Germinal center (tissue), 1 donor: ENCODE results near the gene EXOC3.
A peak's percentile ranks its signal among the peaks of the same experiment; 100 is the strongest.
"Not testable (repeated sequence)": the region's sequence is repeated elsewhere in the genome, so short reads cannot be mapped to it uniquely, and the experiment has no call there.

Experiments used
- DNase-seq: peaks from one replicate; pipeline ENCODE4 v3.0.0; 2012; ENCODE audit warnings: mixed read lengths, low spot score

EXOC3 gene

DNA sequence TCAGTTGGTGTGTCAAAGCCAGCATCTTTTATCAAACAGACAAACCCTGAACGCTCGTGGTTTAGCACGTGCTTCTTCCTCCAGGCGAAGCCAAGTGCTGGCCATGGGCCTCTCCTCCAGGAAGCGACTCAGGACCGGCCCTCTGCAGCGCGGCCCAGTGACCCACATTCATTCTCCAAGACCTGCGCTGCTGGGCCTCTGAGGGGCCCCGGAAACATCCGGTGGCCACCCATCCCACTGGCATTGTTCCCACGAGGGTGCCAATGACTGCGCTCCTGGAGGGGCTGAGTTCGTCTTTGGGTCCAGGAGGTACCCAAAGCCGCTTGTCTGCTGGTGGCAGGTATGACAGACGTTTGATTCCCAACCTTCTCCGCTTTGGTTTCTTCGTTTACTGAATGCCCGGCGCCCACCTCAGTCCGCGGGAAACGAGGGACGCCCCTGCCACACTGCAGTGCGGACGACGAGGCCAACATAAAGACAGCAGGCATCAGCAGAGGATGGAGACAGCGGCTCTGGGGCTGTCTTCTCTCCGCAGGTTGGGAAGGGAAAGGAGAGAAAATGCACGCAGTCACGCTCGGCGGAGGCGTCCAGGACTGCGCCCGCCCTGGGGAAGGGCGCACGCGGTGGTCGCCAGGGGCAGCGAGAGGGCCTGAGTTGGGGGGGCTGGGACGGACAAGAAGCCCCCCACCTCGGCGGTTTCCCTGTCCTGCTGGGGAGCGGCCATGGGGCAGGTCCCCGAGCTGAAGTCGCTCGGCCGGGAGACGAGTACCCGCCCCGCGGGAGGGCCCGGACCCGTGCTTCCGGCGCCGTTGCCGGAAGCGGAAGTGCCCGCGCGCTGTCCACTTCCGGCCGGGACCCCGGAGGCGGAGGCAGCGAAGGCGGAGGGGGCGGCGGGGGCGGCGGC is at the start of gene EXOC3:
Gene EXOC3, plus strand, starts transcription at position 842 of the 904 bp plus-strand sequence. CDS start 3,030 bp downstream, outside the sequence.
- DNase-seq = peak; percentile 90

DNA sequence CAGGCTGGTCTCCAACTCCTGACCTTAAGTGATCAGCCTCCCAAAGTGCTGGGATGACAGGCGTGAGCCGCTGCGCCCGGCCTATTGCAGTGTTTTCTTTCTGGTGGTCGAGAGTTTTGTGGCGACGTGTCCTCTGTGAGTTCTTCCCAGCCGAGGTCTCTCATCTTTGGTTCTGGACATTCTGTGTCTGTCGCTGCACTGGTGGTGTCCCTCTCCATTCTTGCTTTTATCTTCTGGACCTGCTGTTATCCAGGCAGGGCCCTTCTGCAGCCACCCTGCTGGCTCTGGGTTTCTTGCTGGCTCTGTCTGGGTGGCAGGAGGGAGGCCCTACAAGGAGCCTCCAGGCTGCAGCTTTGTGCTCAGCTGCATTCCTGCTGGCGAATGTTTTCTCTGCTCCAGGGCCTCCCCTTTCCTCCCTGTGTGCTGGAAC is 49.1 kb upstream of the EXOC3 start:
- peak; percentile 1 for DNase-seq

DNA sequence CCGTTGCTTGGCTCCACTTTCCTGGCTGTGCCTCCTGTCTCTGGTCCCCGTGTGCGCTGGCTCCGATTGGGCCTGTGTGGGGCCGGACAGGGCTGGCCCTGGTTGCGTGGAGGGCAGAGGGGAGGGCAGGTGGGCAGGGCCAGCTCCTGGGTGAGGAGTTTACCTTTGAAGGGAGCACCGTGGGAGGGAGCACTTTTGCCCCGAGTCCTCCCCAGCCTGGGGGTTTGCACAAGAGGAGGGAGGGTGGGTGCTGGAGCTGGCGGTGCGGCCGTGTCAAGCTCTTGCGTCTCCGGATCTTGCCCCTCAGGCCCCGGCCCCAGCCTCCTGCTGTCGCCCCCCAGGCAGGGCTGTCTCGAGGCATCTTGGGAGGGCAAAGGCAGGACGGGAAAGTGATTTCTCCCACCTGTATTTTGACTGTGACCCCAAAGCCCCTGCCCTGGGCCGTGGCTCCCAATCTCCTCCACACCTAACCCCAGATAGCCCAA is 48.3 kb upstream of the EXOC3 start:
- DNase-seq = no peak

DNA sequence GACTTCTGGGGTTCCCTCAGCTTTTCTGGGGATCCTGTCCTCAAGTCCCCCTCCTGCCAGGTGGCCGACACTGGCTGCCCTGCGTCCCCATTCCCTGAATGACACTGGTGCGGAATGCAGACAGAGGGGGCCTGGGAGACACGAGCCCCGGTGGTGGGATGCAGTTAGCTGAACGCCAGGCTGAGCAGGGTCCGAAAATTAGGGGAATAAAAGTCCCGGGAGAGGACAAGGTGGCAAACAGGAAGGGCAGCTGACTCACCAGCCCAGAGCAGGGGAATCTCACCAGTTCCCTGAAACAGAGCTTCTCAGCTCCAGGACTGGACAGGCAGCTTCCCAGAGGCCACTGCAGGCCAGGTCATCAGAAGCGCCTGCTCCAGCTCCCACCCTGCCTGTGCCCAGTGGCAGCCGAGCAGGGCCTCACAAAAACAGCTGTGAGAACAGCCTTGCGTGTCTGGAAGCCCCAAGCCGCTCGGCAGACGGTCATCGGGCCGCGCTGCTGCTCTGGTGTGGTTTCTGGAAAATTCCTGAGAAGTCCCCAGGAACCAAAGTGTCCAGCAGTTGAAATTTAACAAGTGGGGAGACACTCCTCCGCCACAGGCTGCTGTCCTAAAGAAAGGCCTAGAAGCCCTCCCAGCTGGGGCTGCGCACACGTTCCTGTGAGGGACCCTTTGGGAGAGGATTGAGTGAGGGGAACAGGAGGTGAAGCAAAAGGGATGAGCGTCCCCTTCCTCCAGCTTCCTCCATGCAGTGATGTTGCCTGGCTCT is 47.6 kb upstream of the EXOC3 start:
- DNase-seq = peak; percentile 2

DNA sequence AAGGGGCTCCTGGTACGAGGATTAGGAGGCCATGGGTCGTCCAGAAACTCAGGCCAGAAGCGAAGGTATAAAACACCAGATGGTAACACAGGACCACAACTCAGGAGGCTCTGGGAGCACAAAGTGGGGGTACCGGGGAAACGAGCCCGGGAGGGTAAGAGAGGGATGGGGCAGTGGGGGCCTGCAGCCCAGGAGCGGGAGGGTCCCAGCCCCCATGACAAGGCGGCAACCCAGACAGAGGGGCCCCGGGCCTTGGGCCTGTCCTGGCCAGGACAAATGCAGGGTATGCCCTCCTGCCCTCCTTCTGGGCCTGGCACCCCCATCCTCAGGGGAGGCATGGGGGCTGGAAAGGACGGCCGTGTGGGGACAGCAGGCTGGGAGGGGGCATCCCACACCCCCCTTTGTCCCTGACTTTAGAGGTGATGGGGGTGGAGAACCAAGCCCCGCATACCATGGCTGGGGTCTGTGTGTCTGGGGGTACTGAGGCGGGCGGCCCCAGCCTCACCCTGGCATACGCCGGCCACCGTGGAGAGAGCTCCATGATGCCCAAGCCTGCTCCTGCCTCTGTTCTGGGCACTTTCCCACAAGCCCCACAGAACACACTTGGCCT is 47.0 kb upstream of the EXOC3 start:
- no peak for DNase-seq

DNA sequence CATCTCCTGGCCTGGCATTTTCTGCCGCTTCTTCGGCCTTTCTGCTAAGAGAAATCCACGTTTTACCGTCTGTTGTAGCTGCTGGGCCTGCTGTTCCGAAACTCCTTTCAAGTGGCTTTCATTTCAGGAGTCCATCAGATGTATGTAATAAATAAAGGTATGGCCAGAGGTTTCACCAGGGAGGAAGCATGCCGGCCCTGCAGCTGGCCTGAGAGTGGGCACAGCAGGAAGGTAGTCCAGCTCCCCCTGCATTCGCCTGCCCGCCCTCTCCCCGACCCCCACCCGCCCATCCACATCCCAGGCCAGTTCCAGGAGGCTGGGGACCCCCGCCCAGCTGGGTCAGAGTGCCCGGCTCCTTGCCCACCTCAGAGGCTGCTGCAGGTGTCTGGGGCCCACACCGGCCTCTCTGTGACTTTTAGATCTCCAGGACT is 46.4 kb upstream of the EXOC3 start:
- no peak for DNase-seq

DNA sequence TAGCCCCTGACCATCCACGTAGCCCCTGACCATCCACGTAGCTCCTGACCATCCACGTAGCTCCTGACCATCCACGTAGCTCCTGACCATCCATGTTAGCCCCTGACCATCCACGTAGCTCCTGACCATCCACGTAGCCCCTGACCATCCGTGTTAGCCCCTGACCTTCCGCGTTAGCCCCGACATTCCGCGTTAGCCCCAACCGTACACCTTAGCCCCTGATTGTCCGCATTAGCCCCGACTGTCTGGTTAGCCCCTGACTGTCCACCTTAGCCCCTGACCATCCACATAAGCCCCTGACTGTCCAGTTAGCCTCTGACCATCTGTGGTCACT is 44.9 kb upstream of the EXOC3 start:
- not testable (repeated sequence) for DNase-seq

DNA sequence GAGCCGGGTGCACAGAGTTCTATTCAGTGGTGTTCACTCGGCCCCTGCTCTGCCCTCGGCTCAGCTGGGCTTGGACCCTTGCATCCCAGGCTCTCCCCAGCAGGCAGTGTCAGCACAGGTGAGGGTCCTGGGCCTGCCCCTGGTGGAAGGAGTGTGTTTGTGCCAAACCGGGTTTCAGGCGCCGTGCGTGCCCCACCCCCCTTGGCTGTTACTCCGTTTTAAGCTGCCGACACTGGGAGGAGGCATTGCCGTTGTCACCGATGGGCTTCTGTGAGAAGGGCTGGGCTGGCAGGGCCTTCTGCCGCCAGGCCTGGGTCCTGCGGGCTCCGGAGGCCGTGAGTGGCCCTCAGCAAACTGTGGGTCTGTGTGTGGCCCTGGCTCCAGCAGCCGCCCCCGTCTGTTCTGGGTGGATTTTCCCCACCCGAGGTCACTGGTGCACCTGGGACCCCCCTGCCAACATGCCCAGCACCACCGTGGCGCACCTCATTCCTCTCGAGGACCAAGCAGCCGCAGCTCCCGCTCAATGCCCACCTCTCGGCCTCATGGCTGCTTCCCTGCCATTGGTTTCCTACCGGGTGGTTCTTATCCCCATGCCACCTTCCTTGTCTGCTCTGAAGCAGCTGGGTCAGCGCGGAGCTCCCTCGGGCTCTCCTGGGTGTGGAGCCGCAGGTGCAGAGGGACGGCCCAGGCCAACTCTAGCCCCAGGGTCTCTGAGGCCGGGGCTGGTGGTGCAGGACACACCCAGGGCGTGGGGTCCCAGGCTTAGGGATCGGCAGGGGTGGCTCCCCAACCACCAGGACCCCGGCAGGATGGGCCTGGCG is 44.3 kb upstream of the EXOC3 start:
- DNase-seq = no peak

DNA sequence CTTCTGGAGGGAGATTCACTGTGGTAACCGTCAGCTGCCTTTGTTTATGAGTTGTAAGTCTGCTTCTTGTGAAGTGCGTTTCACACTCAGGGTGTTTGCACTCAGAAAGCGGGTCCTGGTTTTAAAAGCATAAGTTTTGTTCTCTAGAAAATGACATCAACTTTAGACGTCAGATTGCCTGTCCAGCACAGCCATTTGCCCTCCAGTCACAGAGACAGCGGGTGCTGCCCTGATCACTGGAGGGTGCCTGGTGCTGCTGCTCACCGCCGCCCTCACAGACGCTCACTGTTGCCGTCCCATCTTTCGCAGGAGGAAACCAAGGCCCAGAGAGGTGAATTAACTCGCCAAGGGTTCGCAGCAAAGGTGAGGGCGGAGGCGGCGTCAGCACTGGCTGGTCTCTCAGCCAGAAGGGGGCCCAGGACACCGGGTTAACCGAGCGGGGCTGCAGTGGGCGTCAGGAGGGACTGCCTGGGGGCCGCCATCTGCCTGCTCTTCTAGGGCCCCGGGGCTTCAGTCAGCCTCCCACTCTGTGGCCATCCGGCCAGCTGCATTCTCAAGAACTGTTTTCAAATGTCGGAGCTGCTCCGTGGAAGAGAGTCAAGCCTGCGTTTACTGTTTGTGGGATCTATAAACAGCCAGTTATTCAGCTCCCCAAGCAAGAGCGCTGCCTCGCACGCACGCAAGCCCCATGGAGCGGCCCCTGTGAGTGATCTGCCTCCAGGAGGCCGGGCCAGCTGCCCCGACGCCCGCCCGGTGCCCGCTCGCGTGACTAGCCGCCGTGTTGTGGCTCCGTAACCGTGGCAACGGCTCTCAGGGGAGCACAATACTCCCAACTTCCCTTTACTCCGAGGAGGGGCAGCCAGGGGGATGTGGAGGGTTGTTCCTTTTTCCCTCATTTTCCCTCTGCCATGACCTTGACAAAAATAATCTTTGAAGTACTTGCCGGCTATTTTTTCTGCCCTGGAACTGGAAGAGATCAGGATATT is 43.4 kb upstream of the EXOC3 start:
- DNase-seq = peak; percentile 51

DNA sequence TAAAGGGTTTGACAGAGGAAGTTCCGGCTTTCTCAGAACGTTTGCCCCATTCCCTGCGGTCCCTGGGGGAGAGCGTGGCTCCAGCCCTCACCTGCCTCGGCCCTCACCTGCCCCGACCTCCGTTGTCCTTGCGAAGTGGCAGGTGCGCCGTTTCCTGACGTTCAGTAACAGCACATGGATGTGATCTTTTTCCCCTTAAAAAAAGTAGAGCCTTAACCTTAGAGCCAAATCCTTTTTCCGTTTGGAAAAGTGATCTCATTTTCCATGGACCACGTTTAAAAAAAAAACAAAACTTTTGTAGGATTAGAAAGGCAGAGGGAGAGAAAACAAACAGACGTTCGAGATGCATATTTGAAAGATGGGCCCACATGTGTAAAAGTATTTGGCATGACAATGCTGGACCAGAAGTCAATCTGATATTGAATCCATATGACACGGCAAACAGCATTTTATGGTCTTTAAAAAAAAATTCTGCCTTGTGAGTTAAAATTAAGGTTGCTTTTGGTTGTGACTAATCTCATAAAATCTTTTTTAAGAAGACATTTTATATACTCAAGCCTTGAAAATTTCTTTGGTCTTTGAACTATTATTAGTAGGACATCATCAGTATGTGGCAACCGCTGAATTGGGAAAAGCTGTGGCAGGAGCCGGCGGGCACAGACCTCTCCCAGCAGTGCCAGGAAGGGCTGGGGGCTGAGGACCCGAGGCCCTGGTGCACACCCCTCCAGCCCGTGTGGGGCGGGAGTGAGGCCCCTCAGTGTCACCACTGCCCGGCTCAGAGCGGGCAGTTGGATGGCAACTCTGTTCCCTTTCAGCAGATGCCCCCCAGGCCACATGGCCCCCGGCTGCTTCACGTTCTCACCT is 42.5 kb upstream of the EXOC3 start:
- no peak for DNase-seq

DNA sequence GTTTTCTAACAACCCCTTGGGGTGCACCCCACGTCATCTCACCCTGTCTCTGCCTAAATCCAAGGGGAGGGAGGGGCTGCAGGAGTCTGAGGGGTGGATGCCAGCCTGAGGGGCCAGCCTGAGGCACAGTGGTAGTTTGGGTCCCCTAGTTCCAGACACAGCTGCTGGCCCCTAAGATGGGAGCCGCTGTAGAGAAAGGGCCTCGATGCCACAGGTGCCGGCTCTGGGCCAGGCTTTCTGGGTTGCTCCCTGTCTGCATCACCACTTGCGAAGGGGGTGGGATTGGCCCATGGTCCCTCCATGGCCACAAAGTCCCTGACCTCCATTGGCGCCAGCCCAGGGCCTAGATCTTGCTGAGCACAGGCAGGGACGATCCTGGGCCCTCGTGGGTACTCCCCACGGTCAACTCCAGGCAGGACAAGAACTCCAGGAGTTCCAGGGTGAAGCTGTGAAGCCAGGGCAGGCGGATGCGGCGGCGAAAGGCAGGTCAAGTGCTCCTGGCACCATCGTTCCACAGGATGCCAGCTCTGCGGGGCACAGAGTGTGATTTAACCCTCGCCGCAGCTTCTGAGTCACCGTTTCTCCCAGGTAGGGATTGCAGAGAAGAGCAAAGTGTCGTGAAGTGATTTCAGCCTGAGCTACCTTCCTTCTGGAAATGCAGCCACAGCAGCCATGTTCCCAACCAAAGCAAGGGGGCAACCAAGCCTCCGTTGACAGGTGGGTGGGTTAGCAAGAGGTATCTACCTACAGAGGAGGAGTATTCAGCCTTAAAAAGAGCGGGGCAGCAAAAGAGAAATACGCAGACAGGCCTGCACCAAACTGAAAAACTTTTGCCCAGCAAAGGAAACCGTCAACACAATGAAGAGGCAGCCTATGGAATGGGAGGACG is 41.6 kb upstream of the EXOC3 start:
- no peak for DNase-seq

DNA sequence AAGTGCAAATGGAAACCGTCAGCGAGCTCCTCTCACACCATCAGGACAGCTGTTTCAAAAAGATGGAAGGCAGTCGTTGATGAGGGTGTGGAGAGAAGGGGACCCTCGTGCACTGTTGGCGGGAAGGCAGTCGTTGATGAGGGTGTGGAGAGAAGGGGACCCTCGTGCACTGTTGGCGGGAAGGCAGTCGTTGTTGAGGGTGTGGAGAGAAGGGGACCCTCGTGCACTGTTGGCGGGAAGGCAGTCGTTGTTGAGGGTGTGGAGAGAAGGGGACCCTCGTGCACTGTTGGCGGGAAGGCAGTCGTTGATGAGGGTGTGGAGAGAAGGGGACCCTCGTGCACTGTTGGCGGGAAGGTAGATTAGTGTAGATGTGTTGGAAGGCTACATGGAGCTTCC is 40.8 kb upstream of the EXOC3 start:
- not testable (repeated sequence) for DNase-seq

DNA sequence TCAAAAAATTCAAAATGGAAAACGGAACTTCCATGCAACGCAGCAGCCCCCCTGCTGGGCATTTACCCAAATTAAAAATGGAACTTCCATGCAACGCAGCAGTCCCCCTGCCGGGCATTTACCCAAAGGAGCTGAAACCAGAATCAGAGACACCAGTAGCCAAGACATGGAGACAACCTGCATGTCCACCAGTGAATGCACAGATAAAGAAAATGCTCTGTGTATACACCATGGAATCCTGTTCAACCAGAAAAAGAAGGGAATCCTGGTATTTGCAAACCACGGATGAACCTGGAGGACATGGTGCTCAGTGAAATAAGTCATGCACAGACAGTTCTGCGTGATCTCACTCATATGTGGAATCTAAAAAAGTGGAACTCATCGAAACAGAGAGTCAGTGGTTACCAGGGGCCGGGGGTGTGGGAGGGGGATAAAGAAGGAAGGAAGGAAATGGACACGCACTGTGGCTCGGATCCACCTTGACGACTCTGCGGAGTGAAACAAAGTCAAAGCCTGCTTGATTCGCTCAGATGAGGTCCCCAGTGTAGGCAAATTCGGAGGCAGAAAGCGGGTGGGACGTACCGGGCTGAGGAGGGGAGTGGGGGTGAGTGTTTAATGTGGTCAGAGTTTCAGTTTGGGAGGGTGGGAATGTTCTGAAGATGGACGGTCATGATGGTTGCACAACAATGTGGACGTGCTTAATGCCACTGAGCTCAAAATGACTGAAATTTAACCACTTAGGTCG is 40.2 kb upstream of the EXOC3 start:
- DNase-seq = peak; percentile 45

DNA sequence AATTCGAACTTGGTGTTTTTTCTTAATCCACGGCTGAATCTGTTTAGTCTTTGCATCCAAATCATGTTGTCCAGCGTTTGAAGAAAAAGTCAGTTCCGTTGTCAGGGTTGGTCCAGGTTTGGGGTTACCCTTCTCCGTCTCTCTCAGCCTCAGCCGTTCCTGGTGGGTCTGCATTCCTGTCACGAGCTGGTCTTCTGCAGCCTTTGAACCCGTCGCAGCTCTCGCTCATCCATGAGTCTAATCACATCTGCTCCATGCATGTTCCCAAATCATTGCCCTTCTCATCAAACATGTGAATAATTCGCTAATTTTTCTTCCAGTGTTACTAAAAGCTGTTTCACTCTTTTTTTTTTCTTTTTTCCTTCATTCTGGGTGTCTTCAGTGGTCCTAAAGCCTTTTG is 39.0 kb upstream of the EXOC3 start:
- no peak for DNase-seq

DNA sequence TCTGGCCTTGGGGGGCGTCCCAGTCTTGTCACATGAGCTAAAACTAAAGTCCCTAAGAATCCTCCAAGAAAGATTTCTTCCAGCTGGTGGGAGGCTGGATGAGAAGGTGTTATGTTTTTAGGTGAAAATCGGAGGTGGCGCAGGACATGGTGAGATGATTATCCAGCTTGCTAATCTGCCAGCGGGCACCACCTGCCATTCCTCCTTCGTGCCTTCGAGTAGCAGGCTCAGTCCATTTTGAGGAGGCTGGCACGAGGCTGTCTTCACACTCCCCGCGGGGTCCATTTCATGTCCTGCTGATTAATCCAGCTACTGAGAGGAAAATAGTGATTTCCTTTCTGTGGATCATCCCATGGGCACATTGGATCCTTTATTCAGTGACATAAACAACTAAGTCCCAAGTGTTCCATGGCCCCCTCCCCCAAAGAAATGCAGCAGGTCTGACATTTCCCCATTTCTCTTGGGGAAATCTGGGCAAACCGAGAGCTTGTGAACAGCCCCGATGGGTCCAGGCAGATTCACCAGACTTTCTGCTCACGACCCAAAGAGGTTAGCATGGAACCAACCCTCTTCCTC is 38.2 kb upstream of the EXOC3 start:
- no peak for DNase-seq

DNA sequence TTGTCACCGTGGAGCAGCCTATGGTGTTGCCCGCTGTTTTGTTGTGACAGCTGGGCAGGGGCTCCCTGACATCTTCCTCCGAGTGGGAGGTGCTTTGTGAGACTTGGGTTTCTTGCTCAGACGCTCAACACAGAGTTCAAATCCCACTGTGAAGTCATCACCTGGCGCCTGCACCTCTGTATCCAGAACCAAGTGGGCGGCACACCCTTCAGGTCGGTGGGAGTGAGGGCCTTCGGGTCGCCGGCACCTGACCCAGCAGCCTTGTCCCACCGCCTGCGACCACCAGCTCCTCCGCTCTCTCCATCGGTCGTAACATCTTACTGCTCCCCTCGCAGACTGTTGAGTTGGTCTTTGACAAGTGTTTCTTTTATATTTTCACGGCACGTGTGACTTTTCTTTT is 37.6 kb upstream of the EXOC3 start:
- no peak for DNase-seq

DNA sequence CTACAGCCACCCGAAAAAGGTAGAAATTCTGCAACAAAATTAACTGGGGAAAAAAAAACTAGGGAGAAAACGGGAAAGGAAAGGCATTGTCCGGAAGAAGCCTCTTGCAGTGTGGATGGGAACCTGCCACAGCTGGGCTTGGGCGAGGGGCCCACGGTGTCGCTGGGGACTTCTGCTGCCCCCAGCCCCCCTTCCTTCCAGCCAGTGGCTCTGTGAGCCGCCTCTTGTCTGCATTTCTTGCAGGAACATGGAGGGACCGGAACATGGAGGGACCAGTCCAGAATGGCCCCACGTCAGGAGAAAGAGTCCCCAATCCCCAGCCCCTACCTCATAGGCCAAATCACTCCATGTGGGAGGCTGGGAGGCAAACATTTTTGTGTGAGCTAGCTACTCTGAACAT is 36.9 kb upstream of the EXOC3 start:
- no peak for DNase-seq
